NCI-H226 (cell line): ENCODE data around the gene DHRSX.
"Not testable (repeated sequence)": the region's sequence is repeated elsewhere in the genome, so short reads cannot be mapped to it uniquely, and the experiment has no call there.

Experiments
- DNase-seq: peaks from one replicate; pipeline ENCODE4 v3.0.0-alpha.2; 2015

DHRSX gene

GRCh38 chrX:2492531-2493218 lies 8.1 kb downstream of the DHRSX start:
- no peak for DNase-seq

- DNase-seq: no peak
Observed at GRCh38 chrX:2490634-2491033, 10.1 kb downstream of the DHRSX start.

GRCh38 chrX:2489446-2490445 lies 11.0 kb downstream of the DHRSX start:
- DNase-seq: no peak

- DNase-seq: no peak
Observed at GRCh38 chrX:2488621-2489285, 12.0 kb downstream of the DHRSX start.

GRCh38 chrX:2487366-2487765 lies 13.4 kb downstream of the DHRSX start:
- DNase-seq: no peak

- no peak for DNase-seq
Observed at GRCh38 chrX:2486476-2487133, 14.2 kb downstream of the DHRSX start.

GRCh38 chrX:2485789-2486345 lies 14.9 kb downstream of the DHRSX start:
- no peak for DNase-seq

GRCh38 chrX:2484721-2485648 lies 15.8 kb downstream of the DHRSX start:
- no peak for DNase-seq

GRCh38 chrX:2484256-2484655 lies 16.5 kb downstream of the DHRSX start:
- DNase-seq: no peak

GRCh38 chrX:2483398-2484060 lies 17.2 kb downstream of the DHRSX start:
- no peak for DNase-seq

GRCh38 chrX:2481597-2481996 lies 19.2 kb downstream of the DHRSX start:
- DNase-seq: not testable (repeated sequence)

GRCh38 chrX:2479982-2480381 lies 20.8 kb downstream of the DHRSX start:
- DNase-seq: not testable (repeated sequence)

GRCh38 chrX:2479420-2479780 lies 21.4 kb downstream of the DHRSX start:
- DNase-seq: no peak

GRCh38 chrX:2478546-2479419 lies 22.0 kb downstream of the DHRSX start:
- no peak for DNase-seq

GRCh38 chrX:2477313-2477712 lies 23.5 kb downstream of the DHRSX start:
- DNase-seq: not testable (repeated sequence)

- DNase-seq: no peak
Observed at GRCh38 chrX:2474963-2475726, 25.6 kb downstream of the DHRSX start.

GRCh38 chrX:2474280-2474962 lies 26.4 kb downstream of the DHRSX start:
- DNase-seq: no peak

- not testable (repeated sequence) for DNase-seq
Observed at GRCh38 chrX:2473064-2473463, 27.7 kb downstream of the DHRSX start.
